ENCODE data around the gene C16orf96. TPM values are rescaled to one million over a fixed set of nuclear protein-coding genes. Genes with fewer than 3 reads are reported as not detected.

Gene C16orf96
- total RNA-seq, 2 donors from 2014 or later = 1.5 to 1.6 TPM

GRCh38 chr16:4548124-4548523 is 8.0 kb upstream of the C16orf96 start:
- Mint-ChIP-seq H3K4me1 (no peaks in the 10 kb centered on the region), H3K9me3 (no peaks in the 10 kb centered on the region), H3K27ac (no peak overlapping the region), H3K4me3 (no peak overlapping the region), H3K36me3 (ENCODE audit: low read depth) (no peaks in the 10 kb centered on the region), H3K27me3 (ENCODE audit: insufficient read depth) (peaks cover 2% of the 10 kb centered on the region)
- Histone ChIP-seq H3K36me3 (ENCODE audit: control insufficient read depth, insufficient read depth, low read length) (no peaks in the 10 kb centered on the region), H3K9me3 (ENCODE audit: control insufficient read depth, low read length) (no peaks in the 10 kb centered on the region), H3K4me3 (ENCODE audit: low read length) (no peak overlapping the region), H3K27ac (ENCODE audit: low read depth, low read length) (no peak overlapping the region), H3K27me3 (ENCODE audit: control insufficient read depth, insufficient read depth, low read length, poor library complexity, severe bottlenecking) (no peaks in the 10 kb centered on the region), H3K4me1 (ENCODE audit: control insufficient read depth, insufficient read depth, low read length) (no peaks in the 10 kb centered on the region), H3K9ac (ENCODE audit: extremely low read depth, low read length, poor library complexity, severe bottlenecking) (no peak overlapping the region)
- no peak for DNase-seq
- TF ChIP-seq CTCF (conservative IDR thresholded peaks at IDR 0.05) = no peak
- WGBS, 2 experiments (ENCODE audit: insufficient coverage in 1 of 2, insufficient read length in 1 of 2) = 90 to 93% methylated on average over 13 of the region's 13 CpGs

GRCh38 chr16:4550591-4550990 is 5.5 kb upstream of the C16orf96 start:
- H3K36me3 Mint-ChIP-seq (ENCODE audit: low read depth) = no peaks in the 10 kb centered on the region
- no peak for TF ChIP-seq CTCF (conservative IDR thresholded peaks at IDR 0.05)
- H3K4me1 ChIP-seq (ENCODE audit: control insufficient read depth, insufficient read depth, low read length) = no peaks in the 10 kb centered on the region
- no peaks in the 10 kb centered on the region for H3K4me1 Mint-ChIP-seq
- H3K4me3 ChIP-seq (ENCODE audit: low read length) = no peak overlapping the region
- DNase-seq = no peak
- H3K9me3 ChIP-seq (ENCODE audit: control insufficient read depth, low read length) = no peaks in the 10 kb centered on the region
- WGBS, 2 experiments (ENCODE audit: insufficient coverage in 1 of 2, insufficient read length in 1 of 2) = 66 to 68% methylated on average over 4 of the region's 4 CpGs
- H3K27ac ChIP-seq (ENCODE audit: low read depth, low read length) = no peak overlapping the region
- H3K9me3 Mint-ChIP-seq = no peaks in the 10 kb centered on the region
- peaks cover 2% of the 10 kb centered on the region for H3K27me3 Mint-ChIP-seq (ENCODE audit: insufficient read depth)
- no peaks in the 10 kb centered on the region for H3K27me3 ChIP-seq (ENCODE audit: control insufficient read depth, insufficient read depth, low read length, poor library complexity, severe bottlenecking)
- H3K9ac ChIP-seq (ENCODE audit: extremely low read depth, low read length, poor library complexity, severe bottlenecking) = no peak overlapping the region
- no peak overlapping the region for H3K27ac Mint-ChIP-seq
- H3K4me3 Mint-ChIP-seq = no peak overlapping the region
- no peaks in the 10 kb centered on the region for H3K36me3 ChIP-seq (ENCODE audit: control insufficient read depth, insufficient read depth, low read length)

GRCh38 chr16:4552541-4552940 is 3.6 kb upstream of the C16orf96 start:
- Mint-ChIP-seq H3K27me3 (ENCODE audit: insufficient read depth) (no peaks in the 10 kb centered on the region), H3K9me3 (no peaks in the 10 kb centered on the region), H3K4me1 (no peaks in the 10 kb centered on the region), H3K27ac (no peak overlapping the region), H3K36me3 (ENCODE audit: low read depth) (no peaks in the 10 kb centered on the region), H3K4me3 (no peak overlapping the region)
- 97 to 100% methylated on average over 3 of the region's 3 CpGs for WGBS, 2 experiments (ENCODE audit: insufficient coverage in 1 of 2, insufficient read length in 1 of 2)
- H3K4me3 ChIP-seq (ENCODE audit: low read length) = no peak overlapping the region
- H3K9ac ChIP-seq (ENCODE audit: extremely low read depth, low read length, poor library complexity, severe bottlenecking) = no peak overlapping the region
- H3K27me3 ChIP-seq (ENCODE audit: control insufficient read depth, insufficient read depth, low read length, poor library complexity, severe bottlenecking) = no peaks in the 10 kb centered on the region
- DNase-seq = no peak
- H3K4me1 ChIP-seq (ENCODE audit: control insufficient read depth, insufficient read depth, low read length) = no peaks in the 10 kb centered on the region
- TF ChIP-seq CTCF (conservative IDR thresholded peaks at IDR 0.05) = no peak
- H3K9me3 ChIP-seq (ENCODE audit: control insufficient read depth, low read length) = no peaks in the 10 kb centered on the region
- no peak overlapping the region for H3K27ac ChIP-seq (ENCODE audit: low read depth, low read length)
- H3K36me3 ChIP-seq (ENCODE audit: control insufficient read depth, insufficient read depth, low read length) = no peaks in the 10 kb centered on the region

Measured in endodermal cell (in vitro differentiated cells).